Endothelial cell (in vitro differentiated cells): ENCODE results near the gene TSKS. TPM values are rescaled to one million over a fixed set of nuclear protein-coding genes. Genes with fewer than 3 reads are reported as not detected.

Experiments used
- DNase-seq: peaks from one replicate; pipeline ENCODE4 v3.0.0; 2021; ENCODE audit warnings: low spot score
- H3K27ac Mint-ChIP-seq: one replicate; pipeline ENCODE4 v1.8.0; 2021; ENCODE audit warnings: mixed read lengths, inconsistent platforms; ENCODE audit not compliant: unreplicated experiment
- H3K27me3 Mint-ChIP-seq: one replicate; pipeline ENCODE4 v1.8.0; 2021; ENCODE audit warnings: mild to moderate bottlenecking, moderate library complexity, mixed read lengths, inconsistent platforms; ENCODE audit not compliant: unreplicated experiment
- H3K36me3 Mint-ChIP-seq: one replicate; pipeline ENCODE4 v1.8.0; 2021; ENCODE audit warnings: mild to moderate bottlenecking, low read depth, mixed read lengths, inconsistent platforms; ENCODE audit not compliant: unreplicated experiment
- H3K4me1 Mint-ChIP-seq: one replicate; pipeline ENCODE4 v1.8.0; 2021; ENCODE audit warnings: mild to moderate bottlenecking, mixed read lengths, inconsistent platforms; ENCODE audit not compliant: unreplicated experiment
- H3K4me3 Mint-ChIP-seq: one replicate; pipeline ENCODE4 v1.8.0; 2021; ENCODE audit warnings: mild to moderate bottlenecking, mixed read lengths, inconsistent platforms; ENCODE audit not compliant: unreplicated experiment
- H3K9me3 Mint-ChIP-seq: one replicate; pipeline ENCODE4 v1.8.0; 2021; ENCODE audit warnings: mixed read lengths, inconsistent platforms; ENCODE audit not compliant: unreplicated experiment
- CTCF ChIP-seq: fragments of 200-600 bp; sonication (generic); IDR thresholded peaks from one replicate; pipeline ENCODE4 v1.5.0; 2021; ENCODE audit warnings: antibody characterized with exemption; ENCODE audit not compliant: unreplicated experiment
- total RNA-seq: library from RNA; stranded (reverse); fragmentation: NEBNext Ultra II Directional; extraction: Animal tissue kit (Norgen Biotek cat#: 25700); gene quantifications from one replicate; pipeline ENCODE4 v1.2.1, GENCODE V29; 2021; ENCODE audit not compliant: unreplicated experiment

TSKS gene
- total RNA-seq, 1 donor from 2014 or later = not detected

GRCh38 chr19:49704888-49705642 is 58.0 kb downstream of the TSKS start:
- Mint-ChIP-seq H3K9me3 (no peaks in the 10 kb centered on the region), H3K27me3 (peaks cover 2% of the 10 kb centered on the region), H3K4me1 (peaks cover 6% of the 10 kb centered on the region), H3K27ac (no peak overlapping the region), H3K36me3 (peaks cover 17% of the 10 kb centered on the region), H3K4me3 (no peak overlapping the region)
- no peak for TF ChIP-seq CTCF
- no peak for DNase-seq

GRCh38 chr19:49701271-49701786 is 61.8 kb downstream of the TSKS start:
- Mint-ChIP-seq H3K4me1 (peaks cover 6% of the 10 kb centered on the region), H3K9me3 (no peaks in the 10 kb centered on the region), H3K36me3 (peaks cover 15% of the 10 kb centered on the region), H3K27me3 (no peaks in the 10 kb centered on the region), H3K4me3 (no peak overlapping the region), H3K27ac (no peak overlapping the region)
- no peak for DNase-seq
- TF ChIP-seq CTCF = no peak

GRCh38 chr19:49700563-49700962 is 62.5 kb downstream of the TSKS start:
- Mint-ChIP-seq H3K27ac (no peak overlapping the region), H3K4me1 (peaks cover 6% of the 10 kb centered on the region), H3K36me3 (peaks cover 15% of the 10 kb centered on the region), H3K27me3 (no peaks in the 10 kb centered on the region), H3K4me3 (no peak overlapping the region), H3K9me3 (no peaks in the 10 kb centered on the region)
- DNase-seq = no peak
- TF ChIP-seq CTCF = no peak

GRCh38 chr19:49699364-49699763 is 63.7 kb downstream of the TSKS start:
- Mint-ChIP-seq H3K9me3 (no peaks in the 10 kb centered on the region), H3K36me3 (peaks cover 15% of the 10 kb centered on the region), H3K27ac (no peak overlapping the region), H3K4me3 (no peak overlapping the region), H3K27me3 (no peaks in the 10 kb centered on the region), H3K4me1 (peaks cover 6% of the 10 kb centered on the region)
- no peak for DNase-seq
- TF ChIP-seq CTCF = no peak

- no peak for DNase-seq
- no peak overlapping the region for H3K27ac Mint-ChIP-seq
- no peaks in the 10 kb centered on the region for H3K4me1 Mint-ChIP-seq
- H3K9me3 Mint-ChIP-seq = no peaks in the 10 kb centered on the region
- no peaks in the 10 kb centered on the region for H3K27me3 Mint-ChIP-seq
- H3K36me3 Mint-ChIP-seq = peaks cover 19% of the 10 kb centered on the region
- peak overlapping the region; percentile 14 for H3K4me3 Mint-ChIP-seq
- no peak for TF ChIP-seq CTCF
These were observed 66.2 kb downstream of the TSKS start for GRCh38 chr19:49696865-49697264.
